Stimulated activated CD4-positive, alpha-beta T cell treated with anti-CD3 and anti-CD28 coated beads, Interleukin-2, amount 100 ng/mL, for 4 hours (primary cell): ENCODE data around the gene OGFOD1.

Experiments used
- DNase-seq: peaks from one replicate; pipeline ENCODE4 v3.0.0-alpha.2; 2020; ENCODE audit warnings: low read depth

OGFOD1 gene

GRCh38 chr16:56428091-56428490, 23.3 kb upstream of the OGFOD1 start:
- DNase-seq: no peak

GRCh38 chr16:56436258-56436657, 15.1 kb upstream of the OGFOD1 start:
- DNase-seq: no peak

GRCh38 chr16:56438038-56438437, 13.3 kb upstream of the OGFOD1 start:
- no peak for DNase-seq

GRCh38 chr16:56447286-56447685, 4.1 kb upstream of the OGFOD1 start:
- no peak for DNase-seq

- no peak for DNase-seq
These were observed 3.3 kb upstream of the OGFOD1 start for GRCh38 chr16:56448005-56448404.

GRCh38 chr16:56450275-56450985, 924 bp upstream of the OGFOD1 start:
- no peak for DNase-seq

GRCh38 chr16:56451753-56452689, 667 bp downstream of the OGFOD1 start:
- DNase-seq: no peak

- DNase-seq: no peak
These were observed 6.6 kb downstream of the OGFOD1 start for GRCh38 chr16:56457927-56458470.

- DNase-seq: no peak
These were observed 8.7 kb downstream of the OGFOD1 start for GRCh38 chr16:56460101-56460500.

GRCh38 chr16:56462064-56462796, 10.9 kb downstream of the OGFOD1 start:
- no peak for DNase-seq

- no peak for DNase-seq
These were observed 11.8 kb downstream of the OGFOD1 start for GRCh38 chr16:56463153-56463552.

GRCh38 chr16:56466344-56466743, 15.0 kb downstream of the OGFOD1 start:
- DNase-seq: no peak

GRCh38 chr16:56468800-56469199, 17.4 kb downstream of the OGFOD1 start:
- DNase-seq: no peak

- DNase-seq: no peak
These were observed 18.4 kb downstream of the OGFOD1 start for GRCh38 chr16:56469748-56470147.

- no peak for DNase-seq
These were observed 18.9 kb downstream of the OGFOD1 start for GRCh38 chr16:56470232-56470631.

GRCh38 chr16:56470666-56471065, 19.3 kb downstream of the OGFOD1 start:
- no peak for DNase-seq

GRCh38 chr16:56475201-56475600, 23.8 kb downstream of the OGFOD1 start:
- DNase-seq: no peak

- DNase-seq: no peak
These were observed 25.9 kb downstream of the OGFOD1 start for GRCh38 chr16:56477096-56477878.

GRCh38 chr16:56478281-56479049, 27.1 kb downstream of the OGFOD1 start:
- no peak for DNase-seq

- no peak for DNase-seq
These were observed 28.1 kb downstream of the OGFOD1 start for GRCh38 chr16:56479469-56479868.
